HG02759 (cell line): ENCODE results near the gene AMDHD2.
"Not testable (repeated sequence)": the region's sequence is repeated elsewhere in the genome, so short reads cannot be mapped to it uniquely, and the experiment has no call there.

Source experiments
- ATAC-seq: cut with Tn5 transposase; IDR thresholded peaks from one replicate; pipeline ENCODE4 v1.9.1; 2021; ENCODE audit warnings: mild to moderate bottlenecking, moderate library complexity; ENCODE audit not compliant: unreplicated experiment

Gene AMDHD2

DNA sequence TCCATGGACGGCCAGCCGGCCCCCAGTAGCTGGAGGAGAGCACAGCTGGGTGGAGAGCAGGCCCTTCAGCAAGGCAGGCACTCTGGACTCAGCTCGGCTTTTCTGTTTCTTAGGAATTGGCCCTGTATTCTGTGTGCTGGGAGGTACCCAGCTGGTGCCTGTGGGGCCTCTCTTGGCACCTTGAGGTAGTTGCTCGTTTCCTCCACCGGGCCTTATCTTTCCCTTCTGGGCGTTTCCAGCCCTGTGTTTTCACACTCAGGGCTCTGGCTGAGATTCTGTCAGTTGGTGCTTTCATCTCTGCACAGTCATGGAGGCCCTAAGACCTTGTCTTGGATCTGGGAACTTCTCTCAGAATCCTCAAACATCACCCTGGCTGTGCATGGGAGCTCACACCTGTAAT lies 47.3 kb downstream of the AMDHD2 start:
- ATAC-seq = not testable (repeated sequence)

DNA sequence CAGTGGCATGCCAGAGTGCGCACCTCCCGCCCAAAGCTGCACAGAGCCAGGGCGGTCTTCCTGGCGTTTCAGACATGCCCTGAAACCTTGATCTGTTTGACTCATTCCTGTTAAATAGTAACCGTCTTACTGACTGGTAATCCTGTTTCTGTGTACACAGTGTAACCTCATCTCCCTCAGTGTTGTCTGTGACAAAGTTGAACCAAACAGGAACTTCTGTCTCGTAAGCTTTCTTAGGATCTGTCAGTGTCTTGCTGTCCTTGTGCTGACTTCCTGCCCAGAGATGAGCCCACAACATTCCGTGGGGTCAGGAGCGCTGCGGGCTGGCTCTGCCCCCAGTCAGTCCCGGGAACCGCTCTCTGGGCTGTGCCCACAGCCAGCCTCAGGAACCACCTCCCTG lies 48.4 kb downstream of the AMDHD2 start:
- not testable (repeated sequence) for ATAC-seq

DNA sequence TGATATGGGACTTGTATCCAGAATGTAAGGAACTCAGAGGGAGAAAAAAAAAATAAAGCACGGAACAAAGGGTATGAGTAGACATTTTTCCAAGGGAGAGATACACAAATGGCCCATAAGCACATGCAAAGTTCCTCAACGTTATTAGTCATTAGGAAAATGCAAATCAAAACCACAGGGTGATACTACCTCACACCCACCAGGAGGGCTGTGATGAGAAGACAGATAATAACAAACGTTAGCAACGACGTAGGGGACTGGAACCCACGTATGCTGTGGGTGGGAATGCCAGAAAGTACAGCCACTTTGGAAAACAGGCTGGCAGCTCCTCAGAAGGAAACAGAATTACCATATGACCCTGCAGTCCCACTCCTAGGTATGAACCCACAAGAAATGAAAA lies 52.5 kb downstream of the AMDHD2 start:
- ATAC-seq = not testable (repeated sequence)

DNA sequence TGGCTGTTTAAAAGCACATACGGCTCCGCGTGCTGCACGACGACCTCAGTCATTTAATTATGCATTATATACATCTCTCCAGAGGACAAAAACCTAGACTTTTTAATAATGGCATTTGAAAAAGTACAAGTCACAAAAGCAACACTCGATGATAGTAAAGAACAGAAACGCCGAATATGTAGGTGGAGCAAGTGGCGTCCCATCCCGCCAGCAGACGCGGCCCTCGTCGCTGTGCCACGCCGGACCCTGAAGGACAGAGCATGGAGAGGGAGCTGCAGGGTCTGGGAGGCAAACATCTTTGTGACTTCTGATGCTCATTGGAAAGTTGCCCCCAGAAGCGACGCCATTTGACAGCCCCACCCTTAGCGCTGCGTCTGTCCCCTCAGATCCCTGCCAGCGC lies 55.7 kb downstream of the AMDHD2 start:
- ATAC-seq = not testable (repeated sequence)

DNA sequence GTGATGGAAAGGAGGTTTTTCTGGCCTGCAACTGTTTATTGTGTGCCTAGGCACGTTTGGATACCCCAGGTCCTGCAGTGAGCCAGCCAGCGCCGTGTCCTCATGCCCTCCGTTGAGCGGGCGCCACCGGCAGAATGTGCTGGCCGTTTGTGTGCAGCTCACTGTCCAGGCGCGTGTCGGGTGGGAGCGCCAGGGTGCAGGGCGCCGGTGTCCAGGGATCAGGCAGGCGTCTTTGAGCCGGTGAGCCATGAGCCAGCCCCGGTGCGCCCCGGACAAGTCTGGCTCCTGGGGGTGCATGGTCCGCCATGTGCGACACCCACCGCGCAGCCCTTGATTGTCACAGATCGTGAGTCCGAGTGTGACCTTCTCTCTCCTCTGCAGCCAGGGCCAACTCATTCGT lies 56.9 kb downstream of the AMDHD2 start:
- not testable (repeated sequence) for ATAC-seq

DNA sequence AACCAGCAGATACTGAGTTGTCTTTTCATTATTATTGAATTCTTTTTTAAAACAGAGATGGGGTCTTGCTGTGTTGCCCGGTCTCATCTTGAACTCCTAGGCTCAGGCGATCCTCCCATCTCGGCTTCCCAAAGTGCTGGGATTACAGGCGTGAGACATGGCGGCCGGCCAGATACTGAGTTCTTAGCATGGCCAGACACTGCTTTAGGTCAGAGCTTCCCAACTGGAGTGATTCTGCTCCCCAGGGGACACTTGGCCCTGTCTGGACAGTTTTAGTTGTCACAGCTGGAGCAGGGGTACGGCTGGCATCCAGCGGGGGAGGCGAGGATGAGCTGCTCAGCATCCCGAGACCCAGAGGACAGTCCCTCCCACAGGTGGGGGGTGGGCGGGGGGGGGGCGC lies 58.7 kb downstream of the AMDHD2 start:
- not testable (repeated sequence) for ATAC-seq

DNA sequence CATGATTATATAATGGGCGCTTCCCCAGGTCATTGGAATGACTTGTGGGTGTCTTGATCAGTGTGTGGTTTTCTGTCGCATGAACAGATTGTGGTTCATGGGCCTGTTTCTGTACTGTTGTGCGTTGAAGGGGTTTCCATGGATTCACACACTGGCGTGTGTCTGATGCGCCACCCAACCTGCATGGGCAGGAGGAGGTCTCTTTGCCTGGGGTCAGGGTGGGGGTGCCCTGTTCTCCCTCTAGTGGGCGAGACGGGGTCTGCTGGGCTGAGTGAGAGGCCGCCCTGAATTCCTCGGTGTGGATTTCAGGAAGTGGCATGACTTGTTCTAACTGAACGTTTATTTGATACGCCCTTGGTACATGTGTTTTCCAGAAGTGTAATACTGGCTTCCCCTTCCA lies 60.0 kb downstream of the AMDHD2 start:
- ATAC-seq = not testable (repeated sequence)

DNA sequence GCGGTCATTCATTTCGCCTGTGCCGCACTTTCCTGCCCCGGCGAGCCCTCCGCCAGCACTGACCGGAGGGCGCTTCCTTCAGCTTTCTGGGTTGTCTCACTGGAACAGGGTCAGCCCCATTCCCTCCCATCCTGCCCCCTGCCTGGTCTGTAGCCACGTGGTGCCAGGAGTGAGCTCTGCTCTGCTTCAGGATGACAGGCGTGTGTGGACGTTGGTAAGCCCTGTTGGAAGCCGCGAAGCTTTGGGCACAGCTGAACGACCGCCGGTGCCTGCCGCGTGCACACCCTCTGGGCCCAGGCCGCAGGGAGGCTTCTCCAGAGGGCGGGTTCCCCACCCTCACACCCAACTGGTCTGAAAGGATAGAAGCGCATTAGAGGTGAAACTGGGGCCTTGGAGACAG lies 60.6 kb downstream of the AMDHD2 start:
- not testable (repeated sequence) for ATAC-seq
